ENCODE results near the gene BANF2. TPM values are rescaled to one million over a fixed set of nuclear protein-coding genes. Genes with fewer than 3 reads are reported as not detected.

BANF2 gene
- total RNA-seq, 1 experiment from 2014 or later = not detected

DNA sequence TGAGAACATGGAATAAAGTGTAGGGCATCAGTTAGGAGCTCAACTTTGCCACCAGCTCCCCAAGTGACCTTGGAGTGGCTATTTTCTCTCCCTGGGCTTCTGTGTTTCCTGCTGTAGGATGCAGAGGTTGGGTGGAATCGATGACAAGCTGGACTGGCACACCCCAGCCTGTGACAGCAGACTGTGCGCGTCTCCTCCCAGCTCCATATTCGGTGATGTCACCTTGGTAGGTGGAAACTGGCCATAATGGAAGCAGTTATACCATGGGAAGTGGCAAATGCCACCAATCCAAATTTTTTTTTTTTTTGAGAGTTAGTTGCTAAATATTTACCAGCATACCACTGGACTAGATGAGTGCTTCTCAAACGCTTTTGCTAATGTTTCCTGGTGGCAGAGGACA is 85.2 kb downstream of the BANF2 start:
- no peak overlapping the region for H3K4me2 ChIP-seq (ENCODE audit: low read length)
- ATAC-seq (no peak), DNase-seq (ENCODE audit: low read depth, low spot score) (no peak)
- H3K36me3 ChIP-seq (ENCODE audit: control insufficient read depth in 1 of 2, insufficient read depth in 2 of 2, low read length in 2 of 2) = no peaks in the 10 kb centered on the region
- no peaks in the 10 kb centered on the region for H3K79me2 ChIP-seq (ENCODE audit: insufficient read depth, low read length)
- H3K4me1 ChIP-seq (ENCODE audit: control insufficient read depth in 1 of 2, insufficient read depth in 2 of 2, low read length in 2 of 2) = no peaks in the 10 kb centered on the region
- no peaks in the 10 kb centered on the region for H3K27me3 ChIP-seq (ENCODE audit: insufficient read depth, low read length)
- CTCF ChIA-PET = interaction anchor here (1.6 kb wide), 1 partner anchor 103 kb away, joined by 3 read pairs; the partner anchor contains the start of gene RRBP1
- no peak overlapping the region for H3K9ac ChIP-seq (ENCODE audit: low read length)
- H4K20me1 ChIP-seq (ENCODE audit: insufficient read depth) = no peaks in the 10 kb centered on the region
- H3K4me3 ChIP-seq (replicated peaks in 1 of 2; ENCODE audit: low read depth in 1 of 2, low read length in 2 of 2) = no peak overlapping the region
- no peaks in the 10 kb centered on the region for H3K9me2 ChIP-seq (ENCODE audit: insufficient read depth)
- no peak for TF ChIP-seq EZH2phosphoT487 (IDR thresholded peaks at IDR 0.05; ENCODE audit: borderline replicate concordance)
- no peak for TF ChIP-seq ELF1 (IDR thresholded peaks at IDR 0.05; ENCODE audit: borderline replicate concordance, low read depth)
- no peak for TF ChIP-seq RAD21 (IDR thresholded peaks at IDR 0.05; ENCODE audit: low read depth)
- no peak for TF ChIP-seq SP1 (IDR thresholded peaks at IDR 0.05; ENCODE audit: low read depth)
- no peak for TF ChIP-seq TCF7L2 (IDR thresholded peaks at IDR 0.05; ENCODE audit: borderline replicate concordance, extremely low read depth, insufficient read depth, insufficient read length)
- TF ChIP-seq SRF (IDR thresholded peaks at IDR 0.05; ENCODE audit: low read depth) = no peak
- intact Hi-C loops (cut with micrococcal nuclease) = no loop called here
- no peaks in the 10 kb centered on the region for H3K9me3 ChIP-seq (ENCODE audit: control insufficient read depth in 1 of 2, insufficient read depth in 1 of 2, low read depth in 1 of 2, low read length in 2 of 2)
- POLR2A ChIA-PET = no interaction called here
- BruUV-seq (replicated peaks) = no TSS peak
- H3K27ac ChIP-seq (ENCODE audit: low read depth, low read length) = no peak overlapping the region
- no peak overlapping the region for H2AFZ ChIP-seq (ENCODE audit: low read depth, low read length, poor library complexity, severe bottlenecking)
- RAD21 ChIA-PET (ENCODE audit: low non-redundant PET in 1 of 2, low total read pairs in 2 of 2, uncharacterized antibody in 2 of 2, unreplicated experiment in 2 of 2) = no interaction called here

Other genes with a start within 250 kb of the BANF2 start
- gene BFSP1, start 168.6 kb upstream of the BANF2 start, total RNA-seq (2021; ENCODE audit: unreplicated experiment) = 8.8 TPM
- 202 TPM for gene DSTN, start 129.9 kb upstream of the BANF2 start, total RNA-seq (2021; ENCODE audit: unreplicated experiment)
- 123 TPM for gene RRBP1, start 17.7 kb upstream of the BANF2 start, total RNA-seq (2021; ENCODE audit: unreplicated experiment)

Data from HCT116 (cell line).